NCI-H82 (cell line): Measurements from ENCODE around the gene GALNT13.

Experiments used
- DNase-seq: peaks from one replicate; lab custom pipeline; 2025; lab: John Stamatoyannopoulos, UW

Gene GALNT13

DNA sequence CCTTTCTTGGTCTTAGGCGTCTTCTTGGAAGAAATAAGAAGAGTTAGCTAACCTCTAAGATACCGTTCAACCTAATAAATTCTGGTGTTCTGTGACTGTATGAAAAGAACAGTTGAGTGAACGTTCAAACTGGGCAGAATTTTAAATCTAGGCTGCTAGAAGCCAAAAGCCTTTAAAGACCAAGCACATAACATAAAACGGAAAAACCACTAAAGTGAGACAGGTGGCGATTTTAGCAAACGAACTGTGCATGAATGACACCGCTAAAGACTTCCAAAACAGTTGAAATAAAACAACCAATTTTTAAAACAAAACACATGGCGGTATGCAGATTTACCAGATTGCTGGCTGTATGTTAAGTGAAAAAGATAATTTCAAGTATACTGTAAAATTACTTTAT lies 73.1 kb downstream of the GALNT13 start:
- no peak for DNase-seq

DNA sequence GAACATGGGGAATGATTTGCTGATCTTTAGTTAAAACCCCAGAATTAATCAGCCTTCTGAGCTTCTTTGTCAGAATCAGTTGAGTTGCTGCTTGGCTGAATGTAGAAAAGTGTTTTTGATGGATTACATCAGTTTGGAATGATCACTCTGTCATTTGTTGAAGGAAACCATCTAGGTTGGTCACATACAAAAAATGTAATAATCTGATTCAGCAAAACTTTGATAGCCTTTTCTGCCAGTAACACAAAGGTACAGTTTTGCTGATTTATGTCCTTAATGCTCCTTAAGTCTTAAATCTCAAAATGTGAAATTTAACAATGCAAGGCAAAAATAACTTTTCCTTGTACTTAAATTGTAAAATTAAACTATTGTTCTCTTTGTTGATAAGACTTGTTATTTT lies 74.3 kb downstream of the GALNT13 start:
- no peak for DNase-seq

GRCh38 chr2:153953761-153954160 lies 82.0 kb downstream of the GALNT13 start:
- DNase-seq: no peak

DNA sequence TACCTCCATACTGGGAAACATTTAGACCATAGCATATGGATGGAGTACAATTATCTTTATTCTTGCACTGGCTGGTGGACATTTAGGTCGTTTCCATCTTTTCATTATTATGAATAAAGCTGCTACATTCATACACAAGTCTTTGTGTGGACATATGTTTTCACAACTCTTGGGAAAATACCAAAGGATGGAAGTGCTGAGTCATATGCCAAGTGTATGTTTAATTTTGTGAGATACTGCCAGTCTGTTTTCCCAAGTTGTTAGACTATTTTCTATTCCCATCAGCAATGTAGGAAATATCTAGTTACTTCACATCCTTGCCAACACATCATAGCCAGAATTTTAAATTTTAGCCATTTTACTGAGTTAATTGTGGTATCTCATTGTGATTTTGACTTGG lies 91.5 kb downstream of the GALNT13 start:
- no peak for DNase-seq

- DNase-seq: no peak
These were observed 95.7 kb downstream of the GALNT13 start for GRCh38 chr2:153967248-153967973.

GRCh38 chr2:153971250-153971649 lies 99.5 kb downstream of the GALNT13 start:
- DNase-seq: no peak

- DNase-seq: no peak
These were observed 100.1 kb downstream of the GALNT13 start for GRCh38 chr2:153971855-153972254.

- no peak for DNase-seq
These were observed 100.7 kb downstream of the GALNT13 start for GRCh38 chr2:153972412-153972811.

DNA sequence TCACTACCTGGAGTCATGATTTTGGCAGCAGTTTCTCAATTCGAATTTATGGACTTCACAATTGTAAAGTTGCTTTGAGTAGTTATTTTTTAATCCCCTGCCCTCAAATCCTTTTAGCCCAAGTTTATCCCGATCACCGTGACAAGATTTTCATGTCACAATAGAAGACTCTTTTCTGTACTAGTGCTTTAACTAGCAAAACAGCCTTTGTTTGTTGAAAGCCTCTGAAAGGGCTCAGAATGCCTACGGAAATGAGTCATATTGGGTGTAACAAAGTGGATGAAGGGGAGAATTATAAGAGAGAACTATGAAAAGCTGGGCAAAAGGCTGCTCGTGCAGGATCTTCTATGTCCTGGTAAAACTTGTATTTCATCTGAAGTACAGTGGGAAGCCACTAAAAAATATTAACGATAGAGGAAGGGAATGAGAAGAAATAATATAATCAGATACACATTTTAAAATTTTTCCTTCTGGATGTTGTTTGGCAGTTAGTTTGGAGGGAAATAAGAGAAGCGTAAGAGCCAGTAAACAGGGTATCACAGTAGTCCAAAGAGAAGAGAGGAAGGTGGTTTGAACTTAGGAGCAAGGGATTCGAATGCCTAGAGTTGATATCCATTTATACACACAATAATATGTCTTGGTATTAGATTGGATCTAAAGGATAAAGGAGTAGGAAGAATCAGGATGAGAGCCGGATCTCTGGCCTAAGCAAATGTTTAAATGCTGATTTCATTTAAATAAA lies 114.9 kb downstream of the GALNT13 start:
- DNase-seq: peak; percentile 12

GRCh38 chr2:153990771-153991170 lies 119.0 kb downstream of the GALNT13 start:
- DNase-seq: no peak

DNA sequence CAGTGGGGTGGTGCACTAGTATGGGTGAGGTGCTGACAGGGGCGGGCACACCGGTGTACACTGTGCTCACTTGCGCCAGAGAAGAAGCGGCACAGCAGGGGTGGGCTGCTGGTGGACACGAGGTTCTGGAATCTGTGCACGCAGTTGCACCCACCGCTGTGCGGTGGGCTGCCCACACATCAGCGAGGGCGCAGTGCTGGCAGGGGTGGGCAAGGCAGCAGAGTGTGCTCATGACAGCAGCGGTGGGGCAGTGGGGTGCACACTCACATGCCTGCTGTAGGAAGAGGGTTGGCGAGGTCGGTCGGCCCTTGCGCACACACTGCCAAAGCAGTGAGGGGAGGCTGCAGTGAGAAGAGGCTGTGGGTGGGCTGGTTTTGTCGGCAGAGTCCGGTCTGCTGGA lies 141.8 kb downstream of the GALNT13 start:
- DNase-seq: no peak

GRCh38 chr2:154015233-154015632 lies 143.5 kb downstream of the GALNT13 start:
- DNase-seq: no peak

DNA sequence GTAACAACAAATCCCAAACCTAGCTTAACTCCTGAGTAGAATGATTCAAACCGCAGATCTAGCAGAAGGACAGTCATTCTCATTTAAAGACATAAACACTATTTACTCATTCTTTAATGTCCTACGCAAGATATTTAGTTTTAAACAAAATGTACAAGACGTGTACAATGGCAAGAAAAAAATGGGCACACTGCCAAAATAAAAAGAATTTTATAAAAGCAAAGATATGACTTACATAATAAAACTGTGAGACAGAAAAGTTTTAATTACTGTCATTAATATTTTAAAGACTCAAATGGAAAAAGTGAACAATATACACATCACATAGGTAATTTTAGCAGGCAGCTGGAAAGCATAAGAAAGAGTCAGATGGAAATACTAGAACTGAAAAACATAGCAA lies 157.8 kb downstream of the GALNT13 start:
- DNase-seq: no peak

GRCh38 chr2:154032220-154032619 lies 160.5 kb downstream of the GALNT13 start:
- DNase-seq: no peak

DNA sequence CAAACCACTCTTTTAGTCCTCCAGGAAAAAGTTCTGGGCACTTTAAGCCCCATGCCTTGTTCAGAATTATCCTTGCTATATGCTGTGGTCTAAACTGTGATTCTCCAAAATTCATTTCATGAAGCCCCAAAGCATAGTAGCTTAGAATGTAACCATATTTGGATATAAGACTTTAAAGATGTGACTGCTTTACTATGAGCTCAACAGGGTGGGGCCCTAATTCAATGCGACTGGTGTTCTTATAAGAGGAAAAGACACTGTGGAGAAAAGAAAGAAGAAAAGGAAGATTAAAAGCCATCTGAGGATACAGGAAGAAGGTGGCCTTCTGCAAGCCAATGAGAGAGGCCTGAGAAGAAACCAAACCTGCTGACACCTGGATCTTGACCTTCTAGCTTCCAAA lies 174.8 kb downstream of the GALNT13 start:
- DNase-seq: no peak

DNA sequence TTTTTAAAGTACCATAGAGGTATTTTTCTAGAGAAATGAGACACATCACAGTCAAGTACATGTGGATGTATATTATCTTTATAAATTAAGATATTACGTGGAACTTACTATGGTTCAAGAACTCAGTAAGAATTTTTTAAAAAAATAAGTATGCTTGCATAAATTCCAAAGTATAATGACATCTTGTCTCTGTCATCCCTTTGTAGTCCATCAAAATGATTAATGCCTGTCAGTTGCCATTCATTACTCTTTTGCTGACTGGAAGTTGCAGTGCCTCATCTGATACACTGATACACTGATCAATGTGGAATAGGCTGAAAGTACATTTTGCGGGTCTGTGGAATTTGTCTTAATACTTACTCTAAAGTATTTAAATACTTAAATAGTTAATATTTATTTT lies 177.2 kb downstream of the GALNT13 start:
- no peak for DNase-seq

GRCh38 chr2:154049561-154049960 lies 177.8 kb downstream of the GALNT13 start:
- DNase-seq: peak; percentile 18

GRCh38 chr2:154067124-154067523 lies 195.4 kb downstream of the GALNT13 start:
- DNase-seq: no peak

DNA sequence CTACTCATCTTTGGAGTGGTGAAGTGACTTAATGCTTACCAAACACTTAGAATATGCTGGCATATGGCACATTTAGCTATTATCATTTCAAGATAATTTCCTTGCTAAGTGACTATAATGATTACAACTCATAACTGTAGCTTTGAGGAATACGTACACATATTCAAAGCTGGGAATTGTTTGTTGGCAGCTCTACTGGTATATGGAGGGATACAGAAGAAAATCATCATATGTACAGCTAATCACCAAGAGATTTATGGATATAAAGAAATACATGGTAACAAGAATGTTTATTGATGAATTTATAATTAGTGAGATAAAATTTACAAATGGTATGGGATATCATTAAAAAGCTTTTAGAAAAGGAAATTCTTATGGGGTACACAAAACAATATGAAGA lies 207.2 kb downstream of the GALNT13 start:
- no peak for DNase-seq

DNA sequence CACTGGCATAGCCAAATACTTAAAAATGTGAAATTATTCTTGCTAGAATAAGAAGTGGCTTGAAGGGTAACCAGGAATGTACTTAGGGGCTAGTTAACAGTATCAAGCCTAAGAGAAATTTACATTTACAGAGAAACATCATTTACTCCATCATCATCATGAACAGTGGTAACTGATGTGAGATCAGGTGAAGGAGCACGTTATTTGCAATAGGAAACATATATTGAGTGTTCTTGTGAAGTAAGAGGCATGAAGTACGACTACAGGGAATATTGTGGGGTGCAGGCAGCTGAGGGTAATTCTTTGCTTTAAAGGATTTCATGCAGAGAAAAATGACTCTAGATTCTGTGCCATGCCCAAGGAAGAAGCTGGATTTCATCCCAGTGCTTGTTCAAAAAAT lies 220.8 kb downstream of the GALNT13 start:
- DNase-seq: no peak

DNA sequence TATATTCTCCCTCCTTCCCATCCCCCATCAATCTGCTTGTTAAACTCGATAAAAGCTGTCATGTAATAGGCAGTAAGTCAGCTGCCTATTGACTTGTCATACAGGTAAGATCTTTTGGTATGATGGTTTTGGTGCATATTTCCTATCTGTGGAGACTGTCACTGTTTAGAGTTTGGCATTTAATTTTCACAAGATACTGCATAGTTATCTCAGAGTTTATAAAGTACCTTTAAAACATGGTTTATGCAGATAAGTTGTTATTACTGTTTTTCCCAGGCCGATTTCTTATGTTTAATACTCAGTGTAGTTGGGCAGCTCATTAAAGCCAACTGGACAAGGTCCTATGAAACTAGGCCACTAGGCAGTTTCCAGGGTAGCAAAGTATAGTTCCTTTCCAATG lies 222.1 kb downstream of the GALNT13 start:
- no peak for DNase-seq

DNA sequence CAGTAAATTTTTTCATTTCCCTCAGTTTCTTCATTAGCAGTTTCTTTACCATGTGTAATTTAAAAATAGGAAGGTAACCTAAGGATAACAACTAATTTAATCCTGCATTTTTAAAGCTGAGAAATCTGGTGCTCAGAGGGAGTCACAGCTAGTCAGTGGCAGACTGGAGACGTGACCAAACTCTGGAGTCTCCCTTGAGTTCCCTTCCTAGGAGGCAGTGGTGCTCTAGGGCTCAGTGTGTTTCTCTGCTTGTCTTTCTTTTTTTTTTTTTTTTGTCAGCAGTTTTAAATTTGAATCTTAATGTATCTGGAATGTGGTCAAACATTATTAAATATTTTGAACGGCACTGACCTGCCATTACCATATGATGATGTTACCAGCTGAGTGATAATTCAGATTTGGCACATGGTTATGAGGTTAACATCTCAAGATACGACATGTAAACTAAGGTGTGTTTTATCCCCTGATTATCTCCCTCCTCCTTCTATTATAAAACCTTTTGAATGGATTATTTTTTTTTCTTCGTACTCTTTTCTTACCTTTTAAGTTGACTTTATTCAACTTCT lies 226.2 kb downstream of the GALNT13 start:
- no peak for DNase-seq

DNA sequence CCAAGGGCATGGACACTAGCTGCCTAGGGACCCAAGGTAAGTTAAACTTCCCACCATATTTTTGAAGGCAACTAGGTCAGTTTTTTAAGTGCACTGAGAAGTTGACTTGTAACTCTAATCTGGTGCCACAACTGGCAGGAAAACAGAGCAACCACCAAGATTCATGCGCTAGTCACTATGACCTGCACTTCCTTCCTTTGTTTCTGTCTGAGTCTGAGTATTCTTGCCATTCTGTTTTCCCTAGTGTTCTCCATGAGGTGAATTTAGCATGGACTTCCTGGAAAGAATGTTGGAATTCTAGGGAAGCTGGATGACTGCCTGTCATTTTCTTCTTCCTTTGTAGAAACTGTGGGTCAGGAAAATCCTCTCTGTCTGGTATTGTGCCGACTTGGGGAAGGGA lies 249.0 kb downstream of the GALNT13 start:
- no peak for DNase-seq
